SU-DHL-6 (cell line): ENCODE results near the gene RETREG1.

Experiments
- CTCF ChIP-seq: fragments of 200-600 bp; sonication (generic); IDR thresholded peaks from one replicate; pipeline ENCODE4 v1.5.1; 2017; ENCODE audit warnings: antibody characterized with exemption, mild to moderate bottlenecking, low read length, moderate library complexity; ENCODE audit not compliant: insufficient read depth, poor library complexity, severe bottlenecking
- EZH2phosphoT487 ChIP-seq: fragments of 200-600 bp; sonication (generic), shearing (Covaris generic); conservative IDR thresholded peaks from 2 replicates; pipeline ENCODE4 v1.6.1; 2018; ENCODE audit warnings: mild to moderate bottlenecking, antibody characterized with exemption, low read length, moderate library complexity, mixed read lengths

- TF ChIP-seq CTCF (no peak), EZH2phosphoT487 (no peak)
Observed at GRCh38 chr5:16461782-16462181, 155.0 kb downstream of the RETREG1 start.
